ENCODE results near the gene POMC.

POMC gene

DNA sequence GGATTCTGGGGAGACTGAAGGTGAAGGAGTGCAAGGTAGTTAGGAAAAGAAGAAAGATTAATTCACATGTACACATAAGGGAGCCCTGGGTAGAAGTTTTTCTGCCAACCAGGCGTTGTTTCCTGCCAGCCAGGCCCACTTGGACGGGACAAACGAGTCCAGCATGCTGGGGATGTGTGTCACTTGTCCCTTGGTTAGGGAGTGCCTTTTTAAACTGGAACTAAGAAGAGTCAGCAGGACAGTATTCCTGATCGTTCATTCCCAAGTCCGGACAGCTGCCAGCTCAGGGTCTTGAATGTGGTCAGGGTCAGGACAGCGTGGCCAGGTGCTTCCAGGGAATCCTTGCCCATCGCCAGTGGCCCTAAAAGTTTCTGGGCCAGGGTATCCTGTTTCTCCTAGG is 43.2 kb downstream of the POMC start:
- H3K27me3 ChIP-seq (ENCODE audit: insufficient read depth, low read length, poor library complexity), result no peaks in the 10 kb centered on the region
- H3K9ac ChIP-seq (ENCODE audit: low read depth, low read length), result no peak overlapping the region
- TF ChIP-seq EZH2 (IDR thresholded peaks at IDR 0.05; ENCODE audit: borderline replicate concordance, low read depth, low read length, severe bottlenecking), result no peak
- TF ChIP-seq, protein P1, sequence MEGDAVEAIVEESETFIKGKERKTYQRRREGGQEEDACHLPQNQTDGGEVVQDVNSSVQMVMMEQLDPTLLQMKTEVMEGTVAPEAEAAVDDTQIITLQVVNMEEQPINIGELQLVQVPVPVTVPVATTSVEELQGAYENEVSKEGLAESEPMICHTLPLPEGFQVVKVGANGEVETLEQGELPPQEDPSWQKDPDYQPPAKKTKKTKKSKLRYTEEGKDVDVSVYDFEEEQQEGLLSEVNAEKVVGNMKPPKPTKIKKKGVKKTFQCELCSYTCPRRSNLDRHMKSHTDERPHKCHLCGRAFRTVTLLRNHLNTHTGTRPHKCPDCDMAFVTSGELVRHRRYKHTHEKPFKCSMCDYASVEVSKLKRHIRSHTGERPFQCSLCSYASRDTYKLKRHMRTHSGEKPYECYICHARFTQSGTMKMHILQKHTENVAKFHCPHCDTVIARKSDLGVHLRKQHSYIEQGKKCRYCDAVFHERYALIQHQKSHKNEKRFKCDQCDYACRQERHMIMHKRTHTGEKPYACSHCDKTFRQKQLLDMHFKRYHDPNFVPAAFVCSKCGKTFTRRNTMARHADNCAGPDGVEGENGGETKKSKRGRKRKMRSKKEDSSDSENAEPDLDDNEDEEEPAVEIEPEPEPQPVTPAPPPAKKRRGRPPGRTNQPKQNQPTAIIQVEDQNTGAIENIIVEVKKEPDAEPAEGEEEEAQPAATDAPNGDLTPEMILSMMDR (IDR thresholded peaks at IDR 0.05; ENCODE audit: borderline replicate concordance, extremely low read depth, low read length, poor library complexity, severe bottlenecking), result no peak
- H3K9me3 ChIP-seq (ENCODE audit: insufficient read depth, low read length, severe bottlenecking), result no peaks in the 10 kb centered on the region
- H3K27ac ChIP-seq (ENCODE audit: low read length), result no peak overlapping the region
- no peaks in the 10 kb centered on the region for H3K79me2 ChIP-seq (ENCODE audit: insufficient read depth, low read length)
- H3K4me2 ChIP-seq (ENCODE audit: insufficient read depth, low read length), result no peak overlapping the region
- H2AFZ ChIP-seq (ENCODE audit: low read depth, low read length), result no peak overlapping the region
- ATAC-seq (ENCODE audit: insufficient read depth, low read depth) (no peak), DNase-seq (no peak)
- H4K20me1 ChIP-seq (ENCODE audit: insufficient read depth, low read length), result no peaks in the 10 kb centered on the region
- peaks cover 4% of the 10 kb centered on the region for H3K4me1 ChIP-seq (ENCODE audit: insufficient read depth, low read length)
- H3K36me3 ChIP-seq (ENCODE audit: insufficient read depth, low read length), result no peaks in the 10 kb centered on the region
- no peak overlapping the region for H3K4me3 ChIP-seq (ENCODE audit: low read depth in 1 of 2, low read length in 2 of 2)

DNA sequence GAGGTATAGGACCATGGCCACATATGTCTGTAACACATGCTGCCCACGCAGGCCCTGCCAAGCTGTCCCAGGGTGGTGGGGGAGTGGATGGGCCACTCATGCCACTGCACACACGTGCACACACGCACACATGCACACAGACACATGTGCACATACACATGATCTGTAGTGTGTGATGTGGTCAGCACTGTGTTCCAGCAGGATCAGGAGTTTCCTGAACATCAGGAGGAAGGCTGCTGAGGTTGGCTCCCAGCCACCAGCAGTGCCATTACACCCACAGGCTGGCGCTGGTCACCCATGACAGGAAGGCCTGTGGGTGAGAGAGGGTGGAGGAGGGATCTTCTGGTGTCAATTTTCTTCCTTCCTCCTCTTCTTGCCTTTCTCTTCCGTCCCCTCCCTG is 44.7 kb downstream of the POMC start:
- Histone ChIP-seq H3K4me1 (ENCODE audit: insufficient read depth, low read length) (no peaks in the 10 kb centered on the region), H3K4me3 (ENCODE audit: low read depth in 1 of 2, low read length in 2 of 2) (no peak overlapping the region), H2AFZ (ENCODE audit: low read depth, low read length) (no peak overlapping the region), H3K79me2 (ENCODE audit: insufficient read depth, low read length) (no peaks in the 10 kb centered on the region), H4K20me1 (ENCODE audit: insufficient read depth, low read length) (no peaks in the 10 kb centered on the region), H3K27ac (ENCODE audit: low read length) (no peak overlapping the region), H3K9ac (ENCODE audit: low read depth, low read length) (no peak overlapping the region), H3K27me3 (ENCODE audit: insufficient read depth, low read length, poor library complexity) (no peaks in the 10 kb centered on the region), H3K36me3 (ENCODE audit: insufficient read depth, low read length) (no peaks in the 10 kb centered on the region), H3K9me3 (ENCODE audit: insufficient read depth, low read length, severe bottlenecking) (no peaks in the 10 kb centered on the region), H3K4me2 (ENCODE audit: insufficient read depth, low read length) (no peak overlapping the region)
- ATAC-seq (ENCODE audit: insufficient read depth, low read depth), result no peak
- TF ChIP-seq EZH2 (IDR thresholded peaks at IDR 0.05; ENCODE audit: borderline replicate concordance, low read depth, low read length, severe bottlenecking), result no peak
- TF ChIP-seq, protein P1 (IDR thresholded peaks at IDR 0.05; ENCODE audit: borderline replicate concordance, extremely low read depth, low read length, poor library complexity, severe bottlenecking), result no peak
- no peak for DNase-seq

DNA sequence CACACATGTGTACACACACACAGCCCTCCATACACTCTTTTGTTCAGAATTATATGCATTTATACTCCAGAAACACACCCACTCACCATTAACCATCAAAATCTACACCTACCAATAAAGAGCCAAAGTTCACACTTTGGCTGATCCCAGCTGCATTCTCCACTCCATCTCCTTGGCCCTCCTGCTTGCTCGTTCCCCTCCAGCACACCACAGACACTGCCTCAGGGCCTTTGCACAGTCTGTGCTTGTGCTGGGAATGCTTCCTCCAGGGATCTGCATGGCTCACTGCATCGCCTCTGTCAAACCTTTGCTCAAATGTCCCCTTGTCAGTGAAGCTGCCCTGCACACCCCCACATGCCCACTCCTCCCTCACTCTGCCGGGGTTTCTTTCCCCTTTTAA is 46.0 kb downstream of the POMC start:
- H3K79me2 ChIP-seq (ENCODE audit: insufficient read depth, low read length), result no peaks in the 10 kb centered on the region
- TF ChIP-seq, protein P1 (IDR thresholded peaks at IDR 0.05; ENCODE audit: borderline replicate concordance, extremely low read depth, low read length, poor library complexity, severe bottlenecking), result no peak
- TF ChIP-seq EZH2 (IDR thresholded peaks at IDR 0.05; ENCODE audit: borderline replicate concordance, low read depth, low read length, severe bottlenecking), result no peak
- no peak for DNase-seq
- ATAC-seq (ENCODE audit: insufficient read depth, low read depth), result no peak
- no peak overlapping the region for H2AFZ ChIP-seq (ENCODE audit: low read depth, low read length)
- H3K4me3 ChIP-seq (ENCODE audit: low read depth in 1 of 2, low read length in 2 of 2), result no peak overlapping the region
- no peak overlapping the region for H3K27ac ChIP-seq (ENCODE audit: low read length)
- H3K36me3 ChIP-seq (ENCODE audit: insufficient read depth, low read length), result no peaks in the 10 kb centered on the region
- no peaks in the 10 kb centered on the region for H4K20me1 ChIP-seq (ENCODE audit: insufficient read depth, low read length)
- H3K9ac ChIP-seq (ENCODE audit: low read depth, low read length), result no peak overlapping the region
- no peak overlapping the region for H3K4me2 ChIP-seq (ENCODE audit: insufficient read depth, low read length)
- H3K27me3 ChIP-seq (ENCODE audit: insufficient read depth, low read length, poor library complexity), result no peaks in the 10 kb centered on the region
- no peaks in the 10 kb centered on the region for H3K4me1 ChIP-seq (ENCODE audit: insufficient read depth, low read length)
- H3K9me3 ChIP-seq (ENCODE audit: insufficient read depth, low read length, severe bottlenecking), result no peaks in the 10 kb centered on the region

DNA sequence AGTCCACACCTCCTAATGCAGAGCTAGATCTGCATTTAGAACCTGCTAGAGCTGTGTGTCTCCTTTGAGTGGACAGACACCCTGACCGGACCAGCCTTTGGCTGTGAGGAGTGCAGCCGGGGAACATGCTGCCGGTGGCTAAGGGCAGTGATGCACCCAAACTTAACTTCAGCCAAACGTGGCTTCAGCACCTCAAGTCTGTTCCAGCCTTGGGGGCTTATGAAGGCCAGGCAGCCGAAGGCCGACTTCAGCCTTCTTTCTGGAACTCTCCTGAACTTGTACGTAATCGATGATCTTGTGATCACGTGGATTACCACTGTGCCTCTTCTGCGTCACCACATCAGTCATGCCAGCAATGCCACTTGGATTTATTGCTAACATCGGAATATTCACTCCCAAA is 49.1 kb downstream of the POMC start:
- Histone ChIP-seq H3K4me2 (ENCODE audit: insufficient read depth, low read length) (no peak overlapping the region), H3K4me3 (ENCODE audit: low read depth in 1 of 2, low read length in 2 of 2) (no peak overlapping the region), H3K9ac (ENCODE audit: low read depth, low read length) (no peak overlapping the region), H4K20me1 (ENCODE audit: insufficient read depth, low read length) (no peaks in the 10 kb centered on the region), H3K36me3 (ENCODE audit: insufficient read depth, low read length) (no peaks in the 10 kb centered on the region), H3K79me2 (ENCODE audit: insufficient read depth, low read length) (no peaks in the 10 kb centered on the region), H3K27ac (ENCODE audit: low read length) (no peak overlapping the region), H3K27me3 (ENCODE audit: insufficient read depth, low read length, poor library complexity) (peaks cover 1% of the 10 kb centered on the region), H2AFZ (ENCODE audit: low read depth, low read length) (no peak overlapping the region), H3K4me1 (ENCODE audit: insufficient read depth, low read length) (no peaks in the 10 kb centered on the region), H3K9me3 (ENCODE audit: insufficient read depth, low read length, severe bottlenecking) (no peaks in the 10 kb centered on the region)
- ATAC-seq (ENCODE audit: insufficient read depth, low read depth) (no peak), DNase-seq (no peak)
- no peak for TF ChIP-seq EZH2 (IDR thresholded peaks at IDR 0.05; ENCODE audit: borderline replicate concordance, low read depth, low read length, severe bottlenecking)
- TF ChIP-seq, protein P1 (IDR thresholded peaks at IDR 0.05; ENCODE audit: borderline replicate concordance, extremely low read depth, low read length, poor library complexity, severe bottlenecking), result no peak

Measured in DND-41 (cell line).